ENCODE results near the gene B4GALT1. TPM values are rescaled to one million over a fixed set of nuclear protein-coding genes. Genes with fewer than 3 reads are reported as not detected.

The B4GALT1 gene
- total RNA-seq, 6 experiments from 2014 or later: 87.2 to 116 (median 106) TPM

GRCh38 chr9:33105504-33105903 lies 61.6 kb downstream of the B4GALT1 start:
- Mint-ChIP-seq H3K36me3 (ENCODE audit: low read depth) (peaks cover 11% of the 10 kb centered on the region; the same call in 1 of the 2 replicates), H3K9me3 (no peaks in the 10 kb centered on the region; the same call in 1 of the 2 replicates), H3K27ac (no peak overlapping the region), H3K4me1 (ENCODE audit: low read depth) (peaks cover 74% of the 10 kb centered on the region), H3K4me3 (no peak overlapping the region), H3K27me3 (ENCODE audit: insufficient read depth) (no peaks in the 10 kb centered on the region)
- DNase-seq: no peak
- TF ChIP-seq CTCF (IDR thresholded peaks at IDR 0.05): no peak

GRCh38 chr9:33104401-33104800 lies 62.7 kb downstream of the B4GALT1 start:
- Mint-ChIP-seq H3K36me3 (ENCODE audit: low read depth) (peaks cover 11% of the 10 kb centered on the region; the same call in 1 of the 2 replicates), H3K9me3 (no peaks in the 10 kb centered on the region; the same call in 1 of the 2 replicates), H3K27ac (no peak overlapping the region), H3K4me1 (ENCODE audit: low read depth) (peaks cover 74% of the 10 kb centered on the region), H3K4me3 (no peak overlapping the region), H3K27me3 (ENCODE audit: insufficient read depth) (no peaks in the 10 kb centered on the region)
- no peak for TF ChIP-seq CTCF (IDR thresholded peaks at IDR 0.05)
- no peak for DNase-seq

GRCh38 chr9:33103501-33104281 lies 63.4 kb downstream of the B4GALT1 start:
- no peak for TF ChIP-seq CTCF (IDR thresholded peaks at IDR 0.05)
- H3K4me1 Mint-ChIP-seq (ENCODE audit: low read depth): peaks cover 69% of the 10 kb centered on the region
- DNase-seq: no peak
- peaks cover 8% of the 10 kb centered on the region; the same call in 1 of the 2 replicates for H3K36me3 Mint-ChIP-seq (ENCODE audit: low read depth)
- H3K27me3 Mint-ChIP-seq (ENCODE audit: insufficient read depth): no peaks in the 10 kb centered on the region
- H3K27ac Mint-ChIP-seq: no peak overlapping the region
- no peaks in the 10 kb centered on the region; the same call in 1 of the 2 replicates for H3K9me3 Mint-ChIP-seq
- no peak overlapping the region for H3K4me3 Mint-ChIP-seq

GRCh38 chr9:33102551-33103210 lies 64.5 kb downstream of the B4GALT1 start:
- H3K9me3 Mint-ChIP-seq: no peaks in the 10 kb centered on the region; the same call in 1 of the 2 replicates
- H3K4me3 Mint-ChIP-seq: no peak overlapping the region
- peak overlapping the region; percentile 85 for H3K27ac Mint-ChIP-seq
- H3K36me3 Mint-ChIP-seq (ENCODE audit: low read depth): peaks cover 4% of the 10 kb centered on the region; the same call in 1 of the 2 replicates
- no peaks in the 10 kb centered on the region for H3K27me3 Mint-ChIP-seq (ENCODE audit: insufficient read depth)
- H3K4me1 Mint-ChIP-seq (ENCODE audit: low read depth): peaks cover 60% of the 10 kb centered on the region
- no peak for DNase-seq
- TF ChIP-seq CTCF (IDR thresholded peaks at IDR 0.05): no peak

- DNase-seq: peak; percentile 72
- H3K27me3 Mint-ChIP-seq (ENCODE audit: insufficient read depth): no peaks in the 10 kb centered on the region
- peak overlapping the region; percentile 4; the same call in 1 of the 2 replicates for H3K4me3 Mint-ChIP-seq
- no peak for TF ChIP-seq CTCF (IDR thresholded peaks at IDR 0.05)
- H3K27ac Mint-ChIP-seq: peak overlapping the region; percentile 85
- H3K9me3 Mint-ChIP-seq: no peaks in the 10 kb centered on the region; the same call in 1 of the 2 replicates
- H3K36me3 Mint-ChIP-seq (ENCODE audit: low read depth): peaks cover 4% of the 10 kb centered on the region; the same call in 1 of the 2 replicates
- H3K4me1 Mint-ChIP-seq (ENCODE audit: low read depth): peaks cover 46% of the 10 kb centered on the region
These were observed 65.8 kb downstream of the B4GALT1 start for GRCh38 chr9:33101104-33101951.
